AG09319 (cell line): Measurements from ENCODE around the gene MORN1.

Experiments
- DNase-seq: peaks from one replicate; pipeline ENCODE4 v3.0.0-alpha.2; 2010; ENCODE audit warnings: low read depth; ENCODE audit errors: extremely low read depth
- CTCF ChIP-seq: IDR thresholded peaks from 2 replicates; pipeline ENCODE4 v1.5.1; 2011; ENCODE audit warnings: low read depth, mild to moderate bottlenecking, inconsistent platforms, low read length, moderate library complexity

The MORN1 gene

DNA sequence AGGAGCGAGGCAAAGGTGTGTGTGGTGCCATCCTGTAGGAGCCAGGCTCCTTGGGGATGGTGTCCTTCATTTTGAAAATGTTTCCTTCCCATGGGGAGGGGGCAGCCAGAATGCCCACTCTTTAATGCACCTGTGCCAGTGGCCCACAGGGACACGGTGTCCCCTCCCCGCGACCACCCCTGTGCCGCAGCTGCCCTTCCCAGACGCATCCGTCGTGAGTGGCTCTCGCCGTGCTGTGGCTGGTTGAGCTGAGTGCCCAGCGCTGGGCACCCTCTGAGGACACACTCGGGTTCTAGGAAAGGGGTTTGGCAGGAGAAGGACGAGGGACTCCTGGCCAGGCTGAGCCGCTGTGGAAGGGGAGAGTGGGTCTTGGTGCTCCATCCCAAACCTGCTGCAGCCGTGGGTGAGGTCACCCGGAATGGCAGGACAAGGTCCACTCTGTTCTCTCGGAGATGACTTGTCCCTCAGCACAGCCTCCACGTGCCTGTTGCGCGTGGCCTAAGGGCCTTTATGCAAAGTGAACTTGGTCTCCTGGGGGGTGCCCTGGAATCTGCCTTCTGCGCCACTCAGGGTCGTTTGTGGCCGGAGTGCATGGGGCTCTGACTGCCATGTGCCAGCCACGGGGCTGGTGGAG lies 88.9 kb downstream of the MORN1 start:
- DNase-seq, result no peak
- no peak for TF ChIP-seq CTCF

- no peak for TF ChIP-seq CTCF
Observed at GRCh38 chr1:2301607-2302291, 89.6 kb downstream of the MORN1 start.

DNA sequence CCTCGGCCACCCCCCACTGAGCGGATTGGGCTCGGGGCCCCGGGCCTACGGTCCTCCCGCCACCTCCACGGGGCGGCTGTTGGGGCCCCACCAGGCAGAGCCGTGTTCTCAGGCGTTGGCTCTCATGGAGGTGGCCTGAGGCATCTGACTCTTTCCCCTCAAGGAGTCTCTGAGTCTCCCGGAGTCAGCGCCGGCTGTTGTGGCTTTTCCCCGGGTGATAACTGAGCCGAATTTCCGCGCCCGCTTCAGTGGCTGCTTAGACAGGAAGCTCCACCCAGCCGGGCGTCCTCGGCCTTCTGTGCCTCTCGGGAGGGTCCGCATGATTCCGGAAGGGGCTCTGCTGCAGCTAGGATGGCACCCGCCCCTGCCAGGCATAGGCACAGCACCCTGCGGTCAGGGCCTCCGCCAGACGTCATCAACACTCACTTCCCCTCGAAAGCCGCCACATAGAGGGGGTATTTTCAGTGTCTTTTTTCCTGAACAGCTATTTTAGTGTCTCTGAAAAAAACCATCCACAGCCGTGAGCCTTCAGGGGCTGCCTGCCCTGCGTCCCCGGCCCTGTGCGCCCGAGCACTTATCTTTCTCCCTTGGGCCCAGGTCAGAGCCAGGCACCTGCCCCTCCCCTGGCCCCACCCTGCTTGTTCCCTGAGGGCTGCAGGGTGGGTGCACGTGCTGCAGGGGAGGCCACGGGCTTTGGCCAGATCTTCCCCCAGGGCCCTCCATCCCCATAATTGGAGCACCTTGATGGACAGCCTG lies 90.3 kb downstream of the MORN1 start:
- no peak for DNase-seq

More at GRCh38 chr1:2301607-2302291, 89.6 kb downstream of the MORN1 start:
- no peak for DNase-seq

DNA sequence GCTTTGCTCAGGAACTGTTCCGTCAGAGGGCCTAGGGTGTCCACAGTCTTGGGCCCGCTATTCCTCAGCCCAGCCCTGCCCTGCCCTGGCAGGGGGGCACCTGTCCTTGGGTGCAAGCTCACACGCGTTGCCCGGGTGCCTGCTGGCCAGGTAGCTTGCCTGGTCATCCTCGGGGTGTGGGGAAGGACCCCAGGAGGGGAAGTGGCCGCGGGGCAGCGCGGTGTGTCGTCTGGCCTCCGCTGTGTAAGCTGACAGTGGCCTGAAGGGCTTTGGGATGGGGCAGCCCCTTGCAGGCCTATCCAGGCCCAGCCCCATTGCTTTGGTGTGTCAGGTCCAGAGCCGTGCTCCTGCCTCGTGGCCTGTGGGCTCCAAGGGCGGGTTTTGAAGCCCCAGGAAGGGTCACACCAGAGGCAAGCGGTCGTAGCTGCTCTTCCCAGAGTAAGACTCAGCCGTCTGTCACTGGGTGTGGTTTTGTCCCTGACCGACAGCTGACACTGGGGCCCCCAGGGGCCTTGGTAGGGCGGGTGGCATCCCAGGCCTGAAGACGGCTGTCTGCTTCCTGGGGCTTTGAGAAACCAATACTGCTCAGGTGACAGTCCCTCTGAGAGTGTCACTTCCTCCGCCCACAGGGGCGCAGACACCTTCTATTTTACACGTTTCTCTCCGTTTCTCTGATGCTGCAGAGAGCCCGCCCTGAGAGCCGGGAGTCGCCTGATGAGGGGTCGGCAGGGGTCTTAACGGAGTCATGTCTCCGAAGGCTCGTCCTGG lies 91.2 kb downstream of the MORN1 start:
- DNase-seq, result no peak
- no peak for TF ChIP-seq CTCF

More for the DNA sequence above, 90.3 kb downstream of the MORN1 start:
- TF ChIP-seq CTCF, result no peak

DNA sequence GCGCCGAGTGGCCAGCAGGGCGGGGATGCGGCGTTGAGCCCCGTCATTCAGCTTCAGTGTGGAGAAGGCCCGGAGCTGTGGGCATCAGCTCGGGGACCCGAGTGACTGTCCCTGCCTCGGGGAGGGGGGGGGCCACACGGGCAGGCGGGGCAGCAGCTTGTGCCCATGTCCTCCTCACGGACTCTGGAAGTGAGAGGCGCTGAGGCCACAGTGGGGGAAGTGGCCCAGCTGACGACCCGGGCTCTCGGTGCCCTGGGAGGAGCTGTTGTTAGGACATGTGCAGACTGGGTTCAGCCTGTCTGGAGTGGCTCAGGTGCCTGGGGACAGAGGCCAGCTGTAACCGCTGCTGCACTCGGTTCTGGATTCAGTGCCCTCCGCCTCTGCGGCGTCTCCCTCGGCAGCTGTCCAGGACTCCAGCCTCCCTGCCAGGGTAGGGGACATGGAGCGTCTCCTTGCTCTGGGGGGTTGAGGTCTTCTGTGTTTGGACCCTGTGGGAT lies 92.2 kb downstream of the MORN1 start:
- TF ChIP-seq CTCF, result no peak
- no peak for DNase-seq

DNA sequence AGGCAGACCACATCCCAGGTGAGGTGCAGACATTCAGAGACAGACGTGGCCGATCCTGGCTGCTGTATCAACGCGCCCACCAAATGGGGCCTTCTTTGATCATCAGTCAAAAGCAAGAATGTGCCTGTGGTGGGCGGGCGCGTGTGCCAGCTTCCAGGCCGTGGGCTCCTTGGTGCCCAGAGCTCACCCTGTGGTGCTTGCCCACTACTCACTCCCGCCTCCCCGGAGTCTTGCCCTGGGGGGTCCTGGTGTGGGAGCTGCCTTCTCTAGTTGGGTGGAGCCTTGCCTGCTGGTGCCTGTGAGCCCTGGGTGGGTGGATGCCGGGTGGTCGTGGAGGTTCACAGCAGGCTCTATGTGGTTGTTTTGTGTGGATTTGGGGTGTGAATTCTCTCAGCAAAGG lies 92.7 kb downstream of the MORN1 start:
- no peak for DNase-seq
- TF ChIP-seq CTCF, result no peak
